K562 (cell line): ENCODE measurements around the gene HMGXB3. TPM values are rescaled to one million over a fixed set of nuclear protein-coding genes. Genes with fewer than 3 reads are reported as not detected.

Source experiments
- ARID1B ChIP-seq: fragments of 450-650 bp; IDR thresholded peaks from 2 replicates; pipeline ENCODE4 v1.6.1; 2016; ENCODE audit warnings: antibody characterized with exemption, mild to moderate bottlenecking, inconsistent platforms
- CREM ChIP-seq: IDR thresholded peaks from 2 replicates; pipeline ENCODE4 v1.6.1; 2014; ENCODE audit warnings: antibody characterized with exemption, low read depth
- ESRRA ChIP-seq: fragments of 450-650 bp; IDR thresholded peaks from 2 replicates; pipeline ENCODE4 v1.6.1; 2014; ENCODE audit warnings: low read depth, mild to moderate bottlenecking, moderate library complexity, borderline replicate concordance
- ETV5 ChIP-seq: sonication (generic); formaldehyde crosslinking; IDR thresholded peaks from 2 replicates; pipeline ENCODE4 v1.4.0; 2020; ENCODE audit warnings: low read depth, mild to moderate bottlenecking, missing genetic modification reagents
- GATA2 ChIP-seq: sonication (generic); formaldehyde crosslinking; IDR thresholded peaks from 2 replicates; pipeline ENCODE4 v1.4.0; 2020; ENCODE audit warnings: mild to moderate bottlenecking, missing genetic modification reagents
- GTF2E2 ChIP-seq: fragments of 200-800 bp; sonication (Bioruptor generic); IDR thresholded peaks from 2 replicates; pipeline ENCODE4 v1.6.1; 2016; ENCODE audit warnings: missing genetic modification characterization, missing compliant biosample characterization
- KDM1A ChIP-seq, 2 experiments: fragments of 450-650 bp; IDR thresholded peaks; 2 replicates each; pipeline ENCODE4 v1.6.1; 2016; ENCODE audit warnings: mild to moderate bottlenecking in 2 of 2
- NEUROD1 ChIP-seq: fragments of 150-350 bp; IDR thresholded peaks from 2 replicates; pipeline ENCODE4 v1.6.1; 2014; ENCODE audit warnings: borderline replicate concordance, low read length, low read depth; ENCODE audit not compliant: partially characterized antibody
- NONO ChIP-seq, 2 experiments: fragments of 200-400 bp in 1 of 2; fragments of 450-650 bp in 1 of 2; formaldehyde crosslinking in 1 of 2; IDR thresholded peaks; 2 replicates each; pipeline ENCODE4 v1.6.1; 2017; ENCODE audit warnings: low read depth in 2 of 2, mild to moderate bottlenecking in 2 of 2, moderate library complexity in 2 of 2, low read length in 1 of 2
- PML ChIP-seq: IDR thresholded peaks from 2 replicates; pipeline ENCODE4 v1.6.1; 2012; ENCODE audit warnings: low read length, inconsistent platforms
- RAD21 ChIP-seq, 2 experiments: fragments of 250-450 bp in 1 of 2; fragments of 450-650 bp in 1 of 2; sonication (Bioruptor Pico) in 1 of 2; formaldehyde crosslinking in 1 of 2; IDR thresholded peaks in 1 of 2; conservative IDR thresholded peaks in 1 of 2; 2 replicates each; pipeline versions ENCODE4 v1.4.0 to v1.8.0; 2020 to 2022; ENCODE audit warnings: mild to moderate bottlenecking in 2 of 2, moderate library complexity in 1 of 2
- STAT5A ChIP-seq: IDR thresholded peaks from 2 replicates; pipeline ENCODE4 v1.6.1; 2012; ENCODE audit warnings: low read length, inconsistent platforms, borderline replicate concordance
- ZBTB9 ChIP-seq: fragments of 450-650 bp; formaldehyde crosslinking; IDR thresholded peaks from 2 replicates; pipeline ENCODE4 v1.4.0; 2020; ENCODE audit warnings: mild to moderate bottlenecking, moderate library complexity
- ZKSCAN8 ChIP-seq: fragments of 200-800 bp; sonication (Bioruptor generic); IDR thresholded peaks from 2 replicates; pipeline ENCODE4 v1.6.1; 2016; ENCODE audit warnings: missing genetic modification characterization, missing compliant biosample characterization
- ZNF589 ChIP-seq: fragments of 200-800 bp; sonication (Bioruptor generic); IDR thresholded peaks from 2 replicates; pipeline ENCODE4 v1.6.1; 2016; ENCODE audit warnings: low read depth, missing genetic modification characterization, missing compliant biosample characterization
- ZNF766 ChIP-seq: fragments of 200-800 bp; sonication (Bioruptor generic); conservative IDR thresholded peaks from 2 replicates; pipeline ENCODE4 v1.6.1; 2016; ENCODE audit warnings: missing genetic modification characterization, missing compliant biosample characterization
- polyA plus RNA-seq, 8 experiments: library from polyadenylated mRNA; depleted of rRNA in 4 of 8; stranded (reverse) in 5 of 8; unstranded in 3 of 8; fragments of >200 nt; fragmentation: Nextera tagmentation in 2 of 8; fragmentation: Illumina TruSeq in 1 of 8; extraction: Ambion mirVana in 2 of 8; extraction: Trizol in 1 of 8; gene quantifications; 2 replicates each; pipeline versions ENCODE4 v1.2.1 to v1.2.3, GENCODE V29; 2011 to 2014; ENCODE audit warnings: inconsistent platforms in 1 of 8, missing spikeins in 1 of 8
- total RNA-seq, 7 experiments: library from RNA; depleted of rRNA in 6 of 7; stranded (reverse); fragments of >200 nt in 6 of 7; fragmentation: Illumina TruSeq in 2 of 7; extraction: Trizol in 2 of 7; gene quantifications; 2 replicates each; pipeline versions ENCODE4 v1.2.1 to v1.2.3, GENCODE V29; 2011 to 2021; ENCODE audit warnings: low replicate concordance in 1 of 7
- TF ChIP-seq, protein P1 (sequence below): sonication (generic); formaldehyde crosslinking; IDR thresholded peaks from 2 replicates; pipeline ENCODE4 v1.8.0; 2022; ENCODE audit warnings: mild to moderate bottlenecking, missing genetic modification reagents
- TF ChIP-seq, protein P2 (sequence below), 2 experiments: fragments of 450-650 bp in 1 of 2; sonication (generic) in 1 of 2; formaldehyde crosslinking in 1 of 2; IDR thresholded peaks in 1 of 2; conservative IDR thresholded peaks in 1 of 2; 2 replicates each; pipeline versions ENCODE4 v1.6.1 to v1.8.1; 2016 to 2023; ENCODE audit warnings: mild to moderate bottlenecking in 2 of 2, moderate library complexity in 2 of 2, inconsistent platforms in 1 of 2, missing genetic modification reagents in 1 of 2

HMGXB3 gene
- total and polyA plus RNA-seq, 9 of the 15 experiments (the other 6 are each of a cell fraction or from before 2014, with no cell fraction given): 1.8 to 44.1 (median 32.2) TPM

GRCh38 chr5:150050172-150050811 lies 49.8 kb downstream of the HMGXB3 start (continued):
- TF ChIP-seq, protein P1, sequence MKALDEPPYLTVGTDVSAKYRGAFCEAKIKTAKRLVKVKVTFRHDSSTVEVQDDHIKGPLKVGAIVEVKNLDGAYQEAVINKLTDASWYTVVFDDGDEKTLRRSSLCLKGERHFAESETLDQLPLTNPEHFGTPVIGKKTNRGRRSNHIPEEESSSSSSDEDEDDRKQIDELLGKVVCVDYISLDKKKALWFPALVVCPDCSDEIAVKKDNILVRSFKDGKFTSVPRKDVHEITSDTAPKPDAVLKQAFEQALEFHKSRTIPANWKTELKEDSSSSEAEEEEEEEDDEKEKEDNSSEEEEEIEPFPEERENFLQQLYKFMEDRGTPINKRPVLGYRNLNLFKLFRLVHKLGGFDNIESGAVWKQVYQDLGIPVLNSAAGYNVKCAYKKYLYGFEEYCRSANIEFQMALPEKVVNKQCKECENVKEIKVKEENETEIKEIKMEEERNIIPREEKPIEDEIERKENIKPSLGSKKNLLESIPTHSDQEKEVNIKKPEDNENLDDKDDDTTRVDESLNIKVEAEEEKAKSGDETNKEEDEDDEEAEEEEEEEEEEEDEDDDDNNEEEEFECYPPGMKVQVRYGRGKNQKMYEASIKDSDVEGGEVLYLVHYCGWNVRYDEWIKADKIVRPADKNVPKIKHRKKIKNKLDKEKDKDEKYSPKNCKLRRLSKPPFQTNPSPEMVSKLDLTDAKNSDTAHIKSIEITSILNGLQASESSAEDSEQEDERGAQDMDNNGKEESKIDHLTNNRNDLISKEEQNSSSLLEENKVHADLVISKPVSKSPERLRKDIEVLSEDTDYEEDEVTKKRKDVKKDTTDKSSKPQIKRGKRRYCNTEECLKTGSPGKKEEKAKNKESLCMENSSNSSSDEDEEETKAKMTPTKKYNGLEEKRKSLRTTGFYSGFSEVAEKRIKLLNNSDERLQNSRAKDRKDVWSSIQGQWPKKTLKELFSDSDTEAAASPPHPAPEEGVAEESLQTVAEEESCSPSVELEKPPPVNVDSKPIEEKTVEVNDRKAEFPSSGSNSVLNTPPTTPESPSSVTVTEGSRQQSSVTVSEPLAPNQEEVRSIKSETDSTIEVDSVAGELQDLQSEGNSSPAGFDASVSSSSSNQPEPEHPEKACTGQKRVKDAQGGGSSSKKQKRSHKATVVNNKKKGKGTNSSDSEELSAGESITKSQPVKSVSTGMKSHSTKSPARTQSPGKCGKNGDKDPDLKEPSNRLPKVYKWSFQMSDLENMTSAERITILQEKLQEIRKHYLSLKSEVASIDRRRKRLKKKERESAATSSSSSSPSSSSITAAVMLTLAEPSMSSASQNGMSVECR: peak; percentile 71; the same call in 1 of the 2 replicates
- TF ChIP-seq, protein P2, sequence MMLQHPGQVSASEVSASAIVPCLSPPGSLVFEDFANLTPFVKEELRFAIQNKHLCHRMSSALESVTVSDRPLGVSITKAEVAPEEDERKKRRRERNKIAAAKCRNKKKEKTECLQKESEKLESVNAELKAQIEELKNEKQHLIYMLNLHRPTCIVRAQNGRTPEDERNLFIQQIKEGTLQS (IDR thresholded peaks at IDR 0.05): peak; percentile 98
- TF ChIP-seq, protein P2 (CRISPR knock-in tag; conservative IDR thresholded peaks at IDR 0.05): peak; percentile 99
- peak; percentile 83 for TF ChIP-seq ZNF766 (CRISPR knock-in tag)
- peak; percentile 96 for TF ChIP-seq ARID1B
- TF ChIP-seq ZKSCAN8 (CRISPR knock-in tag): 0 out of 2 replicates have a peak, but pooled peaks have one; percentile 32
- TF ChIP-seq GTF2E2 (tag): peak; percentile 52; the same call in 1 of the 2 replicates
- peak; percentile 87 to 91; a peak in 3 of 4 replicates for TF ChIP-seq KDM1A (IDR thresholded peaks at IDR 0.05)
- TF ChIP-seq PML: peak; percentile 37; the same call in 1 of the 2 replicates
- TF ChIP-seq STAT5A: peak; percentile 67; the same call in 1 of the 2 replicates
- TF ChIP-seq ESRRA: peak; percentile 62; the same call in 1 of the 2 replicates
- TF ChIP-seq GATA2: peak; percentile 66; the same call in 1 of the 2 replicates
- TF ChIP-seq NEUROD1: peak; percentile 73
- TF ChIP-seq ZNF589: peak; percentile 74; the same call in 1 of the 2 replicates
- peak in 1 of 2 experiments; percentile 77; a peak in 1 of 4 replicates for TF ChIP-seq NONO (IDR thresholded peaks at IDR 0.05; ENCODE audit: low read depth in 2 of 2, low read length in 1 of 2)
- TF ChIP-seq CREM: peak; percentile 90
- peak; percentile 50; the same call in 1 of the 2 replicates for TF ChIP-seq ETV5 (CRISPR knock-in tag)
- peak; percentile 96 for TF ChIP-seq ZBTB9 (CRISPR knock-in tag)
- peak in 1 of 2 experiments; percentile 15; a peak in 1 of 4 replicates for TF ChIP-seq RAD21 (CRISPR knock-in tag; conservative IDR thresholded peaks at IDR 0.05 in 1 of 2, IDR thresholded peaks at IDR 0.05 in 1 of 2)
